HG03025 (cell line): ENCODE results near the gene GIT1.

Experiments
- ATAC-seq: cut with Tn5 transposase; IDR thresholded peaks from one replicate; pipeline ENCODE4 v1.9.1; 2021; ENCODE audit warnings: mild to moderate bottlenecking, moderate library complexity; ENCODE audit not compliant: unreplicated experiment, low FRiP score

The GIT1 gene

DNA sequence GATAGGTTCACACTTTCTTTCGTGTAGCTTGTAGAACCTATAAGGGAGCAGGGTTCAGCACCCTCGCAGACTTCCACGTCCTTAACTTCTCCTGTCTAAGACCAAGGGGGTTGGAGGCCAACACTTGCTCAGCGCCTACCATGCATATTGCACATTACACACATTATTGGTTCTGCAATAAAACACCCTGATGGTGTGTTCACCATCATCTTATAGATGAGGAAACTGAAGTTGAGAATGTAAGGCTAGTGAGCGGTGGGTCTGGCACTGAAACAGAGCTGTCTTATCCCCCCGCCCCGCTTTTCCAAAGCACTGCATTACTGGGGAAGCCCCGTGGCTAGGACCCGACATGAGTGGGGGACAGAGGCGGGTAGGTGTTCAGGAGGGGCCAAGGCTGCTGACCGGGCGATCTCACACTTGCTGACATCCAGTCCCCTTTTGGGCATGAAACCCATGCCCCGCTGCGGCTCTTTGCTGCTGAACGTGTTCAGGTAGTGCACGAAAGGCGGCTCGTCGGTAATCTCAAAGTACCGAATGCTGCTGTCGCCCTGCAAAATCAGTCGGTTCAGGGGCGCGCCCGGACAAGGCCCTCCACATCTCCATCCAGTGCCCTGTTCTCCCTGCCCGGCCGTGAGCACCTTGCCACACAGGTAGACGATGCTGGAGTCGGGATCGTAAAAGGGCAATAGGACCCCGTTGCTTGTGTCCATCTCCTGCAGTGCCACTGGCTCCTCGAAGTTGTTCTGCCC lies 27.0 kb upstream of the GIT1 start:
- no peak for ATAC-seq

GRCh38 chr17:29615492-29616299 lies 26.2 kb upstream of the GIT1 start:
- no peak for ATAC-seq

DNA sequence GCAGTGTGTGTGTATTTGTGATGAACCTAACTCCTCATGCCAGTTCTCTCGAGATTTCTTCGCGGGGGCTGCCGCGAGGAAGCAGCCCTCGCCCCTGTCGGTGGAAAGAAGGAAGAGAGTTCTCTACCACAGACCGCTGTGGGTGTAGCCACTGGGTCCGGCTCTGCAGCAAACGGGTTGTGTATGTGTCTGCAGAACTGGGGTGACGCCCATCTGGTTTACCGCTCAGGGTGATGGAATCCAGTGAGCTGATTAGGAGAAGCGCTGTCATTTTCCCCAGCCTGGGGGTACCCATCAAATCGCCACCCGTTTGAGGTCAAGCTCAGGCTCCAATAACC lies 25.6 kb upstream of the GIT1 start:
- no peak for ATAC-seq

DNA sequence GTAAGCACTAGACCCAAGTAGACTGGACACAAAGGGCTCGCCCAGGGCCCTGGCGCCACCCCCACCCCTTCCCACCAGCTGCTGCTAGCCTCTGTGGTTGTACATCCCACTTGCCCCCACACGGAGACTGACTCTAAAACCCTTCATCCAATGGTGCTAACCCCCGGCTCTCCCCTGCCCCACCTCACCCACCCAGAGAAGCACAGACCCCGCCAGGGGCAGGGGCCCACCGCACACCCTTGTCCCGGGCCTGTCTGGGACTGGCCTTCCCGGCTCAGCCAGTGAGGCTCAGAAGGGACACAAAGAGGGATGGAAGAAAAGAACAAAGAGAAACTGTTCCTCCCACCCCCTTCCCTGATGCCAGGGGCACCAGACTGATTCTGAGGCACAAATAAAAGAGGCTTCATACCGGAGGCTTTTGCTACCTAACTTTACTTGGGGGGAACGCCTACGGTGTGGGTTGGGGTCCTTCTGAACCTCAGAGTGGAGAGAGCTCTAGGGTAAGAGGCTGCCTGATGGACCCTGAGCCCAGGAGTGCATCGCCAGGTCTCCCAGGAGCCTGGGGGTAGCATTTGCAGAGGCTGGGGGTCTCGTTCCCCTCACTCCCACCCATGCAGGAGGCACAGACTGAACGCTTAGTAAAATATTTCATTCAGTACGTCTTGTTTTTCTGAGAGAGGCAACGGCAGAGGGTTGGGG lies 25.1 kb upstream of the GIT1 start:
- no peak for ATAC-seq

DNA sequence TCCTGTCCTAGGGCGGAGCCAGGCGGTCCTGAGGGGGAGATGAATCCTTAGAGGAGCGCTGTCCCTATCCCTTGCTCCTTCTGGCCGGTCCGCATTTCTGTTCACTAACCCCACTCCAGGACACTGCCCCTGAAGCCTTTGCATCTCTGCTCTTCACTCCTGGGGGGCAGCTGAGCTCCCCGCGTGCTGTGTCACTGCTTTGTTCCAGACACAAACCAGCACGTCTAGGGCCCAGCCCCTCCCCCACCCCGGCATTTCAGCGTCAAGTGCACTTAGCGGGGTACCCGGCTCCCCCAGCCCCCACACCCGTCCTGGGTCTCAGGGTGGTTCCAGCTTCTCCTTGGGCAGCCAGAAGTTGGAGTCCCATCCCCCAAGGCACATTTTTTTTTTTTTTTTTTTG lies 24.4 kb upstream of the GIT1 start:
- no peak for ATAC-seq

- no peak for ATAC-seq
Measured at GRCh38 chr17:29613352-29613837, 23.9 kb upstream of the GIT1 start.

DNA sequence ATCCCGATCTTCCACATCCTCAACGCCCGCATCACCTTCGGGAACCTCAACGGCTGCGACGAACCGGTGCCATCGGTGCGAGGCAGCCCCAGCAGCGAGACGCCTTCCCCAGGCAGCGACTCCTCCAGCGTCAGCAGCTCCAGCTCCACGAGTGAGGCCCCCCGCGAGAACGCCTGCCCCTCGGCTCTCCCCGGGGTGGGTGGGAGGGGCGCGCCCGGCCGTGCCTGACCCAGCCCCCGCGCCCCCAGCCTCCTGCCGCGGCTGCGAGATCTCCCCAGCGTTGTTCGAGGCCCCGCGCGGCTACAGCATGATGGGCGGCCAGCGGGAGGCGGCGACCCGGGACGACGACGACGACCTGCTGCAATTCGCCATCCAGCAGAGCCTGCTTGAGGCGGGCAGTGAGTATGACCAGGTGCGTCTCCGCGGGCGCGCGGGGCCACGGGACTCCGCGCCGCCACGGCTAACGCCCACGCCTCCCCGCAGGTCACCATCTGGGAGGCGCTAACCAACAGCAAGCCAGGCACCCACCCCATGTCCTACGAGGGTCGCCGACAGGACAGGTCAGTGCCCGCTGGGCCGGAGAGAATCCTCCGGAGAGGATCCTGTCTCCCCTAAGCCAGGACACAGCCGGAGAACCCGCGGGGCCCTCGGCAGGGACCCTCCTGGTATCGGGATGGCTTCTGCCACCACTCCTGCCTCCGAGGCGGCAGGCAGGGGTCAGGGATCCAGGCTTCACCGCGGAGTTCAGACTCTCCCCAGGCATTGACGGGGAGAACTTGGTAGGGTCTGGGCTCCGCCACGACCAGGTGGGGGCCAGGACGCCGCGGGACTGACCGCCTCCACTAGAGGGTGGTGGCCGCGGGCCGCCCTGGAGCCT lies 23.2 kb upstream of the GIT1 start:
- no peak for ATAC-seq

GRCh38 chr17:29612094-29612403 lies 22.6 kb upstream of the GIT1 start:
- no peak for ATAC-seq

GRCh38 chr17:29611351-29612093 lies 22.1 kb upstream of the GIT1 start:
- no peak for ATAC-seq

- ATAC-seq, result no peak
Measured at GRCh38 chr17:29610395-29610794, 20.9 kb upstream of the GIT1 start.

DNA sequence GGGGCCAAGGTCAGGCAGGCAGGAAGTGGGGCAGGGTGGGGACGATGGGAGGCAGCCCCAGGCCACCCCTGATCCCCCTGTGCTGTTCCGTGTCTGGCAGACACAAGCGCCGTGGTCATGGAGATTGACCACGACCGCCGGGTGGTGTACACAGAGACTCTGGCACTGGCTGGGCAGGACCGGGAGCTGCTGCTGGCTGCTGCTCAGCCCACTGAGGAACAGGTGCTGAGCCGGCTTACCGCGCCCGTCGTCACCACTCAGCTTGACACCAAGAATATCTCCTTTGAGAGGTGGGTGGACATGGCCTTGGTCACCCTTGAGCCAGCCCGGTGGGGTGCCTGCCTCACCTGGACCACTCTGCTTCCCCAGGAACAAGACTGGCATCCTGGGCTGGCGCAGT lies 19.5 kb upstream of the GIT1 start:
- ATAC-seq, result no peak

- no peak for ATAC-seq
Measured at GRCh38 chr17:29607557-29608195, 18.2 kb upstream of the GIT1 start.

GRCh38 chr17:29603109-29603674 lies 13.7 kb upstream of the GIT1 start:
- no peak for ATAC-seq

DNA sequence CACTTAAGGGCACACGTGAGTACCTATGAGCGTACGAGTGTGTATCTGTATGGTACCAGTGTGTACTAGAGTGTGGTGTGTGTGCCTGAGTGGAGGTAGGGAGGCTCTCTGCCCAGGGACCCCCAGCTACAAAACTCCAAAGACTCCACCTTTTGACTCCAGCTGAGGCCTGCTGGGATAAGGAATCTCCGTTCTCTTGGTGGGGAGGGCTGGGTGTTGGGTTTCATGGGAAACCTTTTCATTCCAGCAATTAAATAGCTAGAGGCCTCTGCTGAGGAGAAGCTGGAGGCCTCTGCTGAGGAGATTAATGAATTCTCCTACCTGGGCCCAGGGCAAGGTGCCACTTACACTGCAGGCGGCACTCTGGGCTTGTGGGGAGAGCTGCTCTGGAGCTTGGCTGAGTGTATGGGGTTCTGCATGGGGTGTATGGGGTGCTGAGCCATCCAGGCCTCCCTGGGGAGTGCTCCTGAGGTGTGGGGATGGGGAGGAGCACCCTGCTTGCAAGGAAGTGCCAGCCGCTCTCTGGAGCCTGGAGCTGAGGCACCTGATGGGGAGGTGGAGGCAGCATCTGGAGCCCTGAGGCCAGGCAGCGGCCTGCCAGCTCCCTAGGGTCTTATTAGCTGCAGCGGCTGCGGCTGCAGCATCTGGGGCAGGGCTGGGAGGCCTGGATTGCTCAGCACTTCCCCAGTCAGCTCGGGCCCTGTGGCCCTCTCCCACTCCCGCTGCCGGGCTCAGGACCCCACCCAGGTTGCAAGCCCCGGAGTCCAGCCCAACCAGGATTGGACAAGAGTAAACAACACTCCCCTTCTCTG lies 8.1 kb upstream of the GIT1 start:
- ATAC-seq, result no peak

DNA sequence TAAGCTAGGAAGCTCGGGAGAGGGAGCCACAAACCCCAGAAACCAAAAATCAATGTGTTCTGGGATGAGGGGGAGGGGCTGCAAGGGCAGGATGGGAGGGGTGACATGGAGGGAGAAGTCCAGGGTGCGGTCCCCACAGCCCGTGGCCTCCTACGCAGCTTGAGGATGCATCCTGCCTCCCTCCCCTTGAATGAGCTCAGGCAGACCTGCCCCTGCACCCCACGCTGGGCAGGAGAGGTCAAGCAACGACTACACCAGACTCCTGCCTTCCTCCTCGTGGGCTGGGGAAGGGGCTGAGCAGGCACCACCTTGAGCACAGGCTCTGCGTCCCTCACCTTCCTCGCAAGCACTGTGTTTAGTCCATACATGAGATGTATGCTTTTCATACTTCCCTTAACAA lies 7.4 kb upstream of the GIT1 start:
- ATAC-seq, result no peak

DNA sequence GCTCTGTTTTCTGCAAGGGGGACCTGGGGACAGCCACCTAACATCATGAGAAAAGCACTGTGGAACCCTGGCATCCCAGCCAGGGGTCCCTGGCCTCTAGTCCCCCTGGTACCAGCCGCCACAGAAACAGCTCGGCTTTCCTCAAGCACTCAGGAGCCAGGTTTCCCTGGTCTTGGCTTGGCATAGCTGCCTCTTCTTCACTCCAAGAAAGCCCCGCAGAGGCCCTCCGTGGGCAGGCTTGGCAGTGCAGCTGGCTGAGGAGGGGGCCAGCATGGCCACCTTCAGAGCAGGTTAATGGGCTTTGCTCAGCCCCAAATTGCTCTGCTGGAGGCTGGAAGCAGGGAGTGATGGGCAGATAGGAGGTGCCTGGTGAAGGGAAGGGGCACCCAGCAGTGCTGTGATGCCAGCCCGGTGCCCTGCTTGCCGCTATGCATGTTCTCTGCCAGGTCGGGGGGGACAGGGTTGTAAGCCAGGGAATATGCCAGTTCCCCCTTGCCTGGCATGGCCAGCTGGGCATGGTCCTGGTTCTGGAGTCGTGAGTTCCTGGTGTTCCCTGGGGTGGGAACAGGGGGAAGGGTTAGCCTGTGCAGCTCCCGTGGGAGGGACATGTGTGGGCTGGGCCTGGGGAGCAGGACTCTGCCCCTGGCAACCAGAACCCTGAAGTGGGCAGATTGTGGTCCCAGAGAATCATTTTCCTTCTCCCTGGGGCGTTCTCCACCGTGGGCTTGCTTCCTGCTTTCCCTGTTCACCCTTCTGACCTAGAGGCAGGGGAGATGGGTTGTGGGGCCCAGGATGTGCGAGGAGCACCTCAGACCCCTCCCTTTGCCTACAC lies 6.7 kb upstream of the GIT1 start:
- ATAC-seq, result no peak

- no peak for ATAC-seq
Measured at GRCh38 chr17:29595107-29595942, 5.9 kb upstream of the GIT1 start.
